Measurements from ENCODE around the gene IL17RC. TPM values are rescaled to one million over a fixed set of nuclear protein-coding genes. Genes with fewer than 3 reads are reported as not detected.

The IL17RC gene
- total RNA-seq, 1 experiment from 2014 or later: 6.8 TPM

GRCh38 chr3:9944271-9944670 is 27.4 kb downstream of the IL17RC start:
- no peak overlapping the region for H2BK12ac ChIP-seq (ENCODE audit: insufficient read length, low read depth, low read length)
- no CpG with 5 or more reads among the region's 11 CpGs for WGBS (ENCODE audit: extremely low coverage, insufficient read length, low lambda C conversion rate)
- H3K4ac ChIP-seq (ENCODE audit: low read depth, low read length): no peak overlapping the region
- H2AFZ ChIP-seq (ENCODE audit: low read length): no peak overlapping the region
- H2AK5ac ChIP-seq (ENCODE audit: insufficient read length, low read length): no peak overlapping the region
- H3K56ac ChIP-seq (ENCODE audit: insufficient read length, low read depth, low read length): no peak overlapping the region
- no peak overlapping the region for H4K91ac ChIP-seq (ENCODE audit: insufficient read length, low read depth, low read length)
- H3K27ac Mint-ChIP-seq: no peak overlapping the region
- no peaks in the 10 kb centered on the region for H3K79me2 ChIP-seq (ENCODE audit: insufficient read depth, low read length)
- no peak for TF ChIP-seq CTCF (conservative IDR thresholded peaks at IDR 0.05)
- no peak overlapping the region for H3K23ac ChIP-seq (ENCODE audit: insufficient read length, low read depth, low read length)
- no peaks in the 10 kb centered on the region for H4K20me1 ChIP-seq (ENCODE audit: control insufficient read depth, insufficient read depth, insufficient read length)
- H3K9ac ChIP-seq (ENCODE audit: extremely low read depth, insufficient read length, low read length): no peak overlapping the region
- H3K14ac ChIP-seq (ENCODE audit: insufficient read depth, low read length): no peak overlapping the region
- peaks cover 2 to 25% (median 15%) of the 10 kb centered on the region in 3 experiments; a peak in 6 of 7 replicates for H3K36me3 Mint-ChIP-seq (ENCODE audit: insufficient read depth in 1 of 3, low read depth in 3 of 3)
- H3K4me3 Mint-ChIP-seq: no peak overlapping the region
- H3K4me1 Mint-ChIP-seq: 0 out of 4 replicates have a peak, but pooled peaks cover 0 to 6% of the 10 kb centered on the region in 2 experiments
- H2BK120ac ChIP-seq (ENCODE audit: low read depth, low read length, poor library complexity, severe bottlenecking): no peak overlapping the region
- no peak overlapping the region for H4K8ac ChIP-seq (replicated peaks; ENCODE audit: insufficient read length, low read depth, low read length)
- H3T11ph ChIP-seq (ENCODE audit: low read length): no peak overlapping the region
- DNase-seq: no peak
- no peak overlapping the region for H3K27ac ChIP-seq (ENCODE audit: insufficient read length, low read depth, low read length)
- H3K18ac ChIP-seq (ENCODE audit: insufficient read length, low read depth, low read length): no peak overlapping the region
- no peaks in the 10 kb centered on the region for H3K79me1 ChIP-seq (ENCODE audit: insufficient read depth, low read depth, low read length, poor library complexity, severe bottlenecking)
- H3K9me3 Mint-ChIP-seq: peaks cover 0 to 2% of the 10 kb centered on the region in 2 experiments; a peak in 2 of 5 replicates
- H3K27me3 ChIP-seq (ENCODE audit: insufficient read depth, low read length): no peaks in the 10 kb centered on the region
- no peak overlapping the region for H3K4me2 ChIP-seq (ENCODE audit: insufficient read depth, insufficient read length, low read length)
- no peak overlapping the region for H2BK15ac ChIP-seq (ENCODE audit: low read depth, low read length)
- no peak overlapping the region for H4K5ac ChIP-seq (ENCODE audit: insufficient read length, low read depth, low read length)
- peaks cover 14% of the 10 kb centered on the region for H3K23me2 ChIP-seq (ENCODE audit: insufficient read length, low read depth, low read length, poor library complexity, severe bottlenecking)
- no peak overlapping the region for H2BK20ac ChIP-seq (ENCODE audit: low read depth, low read length, poor library complexity, severe bottlenecking)
- no peaks in the 10 kb centered on the region for H3K9me3 ChIP-seq (ENCODE audit: control insufficient read depth, low read depth, low read length)
- H2BK5ac ChIP-seq (ENCODE audit: insufficient read length, low read length): no peak overlapping the region
- no peaks in the 10 kb centered on the region for H3K4me1 ChIP-seq (ENCODE audit: insufficient read depth, low read length)
- peaks cover 7% of the 10 kb centered on the region for H3K27me3 Mint-ChIP-seq (ENCODE audit: low read depth)

All from H9 (cell line).